SK-N-SH (cell line): ENCODE results near the gene SWAP70. TPM values are rescaled to one million over a fixed set of nuclear protein-coding genes. Genes with fewer than 3 reads are reported as not detected.
"Not testable (repeated sequence)": the region's sequence is repeated elsewhere in the genome, so short reads cannot be mapped to it uniquely, and the experiment has no call there.

ENCODE experiments used
- CTCF ChIA-PET: fragments of 300-600, 350-600 bp; formaldehyde crosslinking; extraction: SDS; loops from one replicate; lab custom pipeline; 2021; lab: Yijun Ruan, JAX
- POLR2A ChIA-PET: fragments of 350-600 bp; sonication (Branson Sonifier 250); formaldehyde crosslinking; extraction: SDS; loops from one replicate; lab custom pipeline; 2020; ENCODE audit warnings: antibody characterized with exemption, inconsistent platforms; lab: Yijun Ruan, JAX
- DNase-seq: peaks from one replicate; pipeline ENCODE4 v3.0.0; 2012
- H2AFZ ChIP-seq: fragments of 200-600 bp; sonication (generic); 2 replicates; pipeline ENCODE4 v1.8.1; 2016; ENCODE audit warnings: antibody characterized with exemption, mild to moderate bottlenecking, low read depth
- H3F3A ChIP-seq: fragments of 200-600 bp; sonication (generic); replicated peaks from 2 replicates; pipeline ENCODE3; 2016; ENCODE audit warnings: antibody characterized with exemption, mild to moderate bottlenecking; ENCODE audit not compliant: insufficient read depth
- H3K27ac ChIP-seq, 2 experiments: fragments of 200-500 bp in 1 of 2; fragments of 200-600 bp in 1 of 2; sonication (Bioruptor generic) in 1 of 2; sonication (generic), shearing (Covaris generic) in 1 of 2; 2 replicates each; pipeline versions ENCODE4 v1.5.1 to v1.6.1; 2014 to 2016; ENCODE audit warnings: low read depth in 2 of 2, inconsistent platforms in 1 of 2, low read length in 1 of 2, mild to moderate bottlenecking in 1 of 2, mixed read lengths in 1 of 2
- H3K27me3 ChIP-seq: fragments of 200-600 bp; sonication (generic), shearing (Covaris generic); 2 replicates; pipeline ENCODE4 v1.6.1; 2016; ENCODE audit warnings: mixed run types; ENCODE audit not compliant: insufficient read depth
- H3K36me3 ChIP-seq, 2 experiments: fragments of 200-500 bp in 1 of 2; fragments of 200-600 bp in 1 of 2; sonication (Bioruptor generic) in 1 of 2; sonication (generic) in 1 of 2; replicated peaks in 1 of 2; 2 replicates each; pipeline versions ENCODE3 to v1.5.1; 2014 to 2016; ENCODE audit warnings: low read length in 1 of 2, mild to moderate bottlenecking in 1 of 2; ENCODE audit not compliant: insufficient read depth in 2 of 2, control insufficient read depth in 1 of 2
- H3K4me1 ChIP-seq, 2 experiments: fragments of 200-500 bp in 1 of 2; fragments of 200-600 bp in 1 of 2; sonication (Bioruptor generic) in 1 of 2; sonication (generic), shearing (Covaris generic) in 1 of 2; 2 replicates each; pipeline versions ENCODE4 v1.5.1 to v1.6.1; 2014 to 2016; ENCODE audit warnings: low read depth in 1 of 2, low read length in 1 of 2, mixed run types in 1 of 2; ENCODE audit not compliant: insufficient read depth in 2 of 2, control insufficient read depth in 1 of 2
- H3K4me2 ChIP-seq: fragments of 200-600 bp; sonication (generic), shearing (Covaris generic); 2 replicates; pipeline ENCODE4 v1.6.1; 2017; ENCODE audit warnings: mixed run types
- H3K4me3 ChIP-seq, 2 experiments: fragments of 200-500 bp in 1 of 2; fragments of 200-600 bp in 1 of 2; sonication (Bioruptor generic) in 1 of 2; sonication (generic), shearing (Covaris generic) in 1 of 2; 2 replicates each; pipeline versions ENCODE4 v1.5.1 to v1.8.1; 2014 to 2016; ENCODE audit warnings: low read depth in 2 of 2, inconsistent platforms in 1 of 2, low read length in 1 of 2, mild to moderate bottlenecking in 1 of 2, mixed read lengths in 1 of 2, moderate library complexity in 1 of 2
- H3K79me2 ChIP-seq: fragments of 200-600 bp; sonication (generic); 2 replicates; pipeline ENCODE4 v1.8.1; 2017; ENCODE audit warnings: mild to moderate bottlenecking; ENCODE audit not compliant: insufficient read depth
- H3K9ac ChIP-seq: fragments of 200-600 bp; sonication (generic); 2 replicates; pipeline ENCODE4 v1.6.1; 2017; ENCODE audit warnings: mixed run types
- H3K9me2 ChIP-seq: fragments of 200-600 bp; sonication (generic); 2 replicates; pipeline ENCODE4 v1.6.1; 2017; ENCODE audit warnings: mixed run types
- H3K9me3 ChIP-seq: fragments of 200-600 bp; sonication (generic); 2 replicates; pipeline ENCODE4 v1.6.1; 2017; ENCODE audit warnings: mixed run types, mild to moderate bottlenecking, moderate library complexity
- H4K20me1 ChIP-seq: fragments of 200-600 bp; sonication (generic); 2 replicates; pipeline ENCODE4 v1.6.1; 2017; ENCODE audit warnings: mild to moderate bottlenecking, mixed run types; ENCODE audit not compliant: insufficient read depth
- ELF1 ChIP-seq: IDR thresholded peaks from 2 replicates; pipeline ENCODE4 v1.4.0; 2012
- EZH2phosphoT487 ChIP-seq: fragments of 200-600 bp; sonication (generic); IDR thresholded peaks from 2 replicates; pipeline ENCODE4 v1.6.1; 2017; ENCODE audit warnings: low read depth, mixed run types, mild to moderate bottlenecking, antibody characterized with exemption, moderate library complexity, borderline replicate concordance
- JUND ChIP-seq: IDR thresholded peaks from 2 replicates; pipeline ENCODE4 v1.4.0; 2012
- MEF2A ChIP-seq: IDR thresholded peaks from 2 replicates; pipeline ENCODE4 v1.4.0; 2012; ENCODE audit warnings: low read depth, borderline replicate concordance
- RXRA ChIP-seq: IDR thresholded peaks from 2 replicates; pipeline ENCODE4 v1.4.0; 2012; ENCODE audit warnings: low read depth, mild to moderate bottlenecking, borderline replicate concordance
- TEAD4 ChIP-seq: IDR thresholded peaks from 2 replicates; pipeline ENCODE4 v1.4.0; 2012; ENCODE audit warnings: mild to moderate bottlenecking, borderline replicate concordance; ENCODE audit not compliant: insufficient read depth
- YY1 ChIP-seq: IDR thresholded peaks from 2 replicates; pipeline ENCODE4 v1.4.0; 2012; ENCODE audit warnings: low read depth, mild to moderate bottlenecking
- ZBTB33 ChIP-seq: IDR thresholded peaks from 2 replicates; pipeline ENCODE4 v1.4.0; 2012; ENCODE audit warnings: low read depth, borderline replicate concordance
- WGBS: methylation state at CpG from one replicate; pipeline ENCODE4 v1.1.6; 2017; ENCODE audit warnings: low lambda C conversion rate; 5-methylcytosine and 5-hydroxymethylcytosine counted together
- polyA plus RNA-seq, 3 experiments: library from polyadenylated mRNA; depleted of rRNA; stranded (reverse); fragments of >200 nt; gene quantifications; 2 replicates each; pipeline ENCODE4 v1.2.3, GENCODE V29; 2012
- TF ChIP-seq, protein P1 (sequence below): fragments of 150-350 bp; IDR thresholded peaks from 2 replicates; pipeline ENCODE4 v1.6.1; 2016; ENCODE audit warnings: mild to moderate bottlenecking, low read depth, low read length
- TF ChIP-seq, protein P2 (sequence below): fragments of 200-600 bp; sonication (generic); IDR thresholded peaks from 2 replicates; pipeline ENCODE4 v1.6.1; 2017; ENCODE audit warnings: antibody characterized with exemption, mild to moderate bottlenecking, moderate library complexity

Gene SWAP70
- polyA plus RNA-seq, 1 of the 3 experiments (the other 2 are of a cell fraction): 10.6 TPM

DNA sequence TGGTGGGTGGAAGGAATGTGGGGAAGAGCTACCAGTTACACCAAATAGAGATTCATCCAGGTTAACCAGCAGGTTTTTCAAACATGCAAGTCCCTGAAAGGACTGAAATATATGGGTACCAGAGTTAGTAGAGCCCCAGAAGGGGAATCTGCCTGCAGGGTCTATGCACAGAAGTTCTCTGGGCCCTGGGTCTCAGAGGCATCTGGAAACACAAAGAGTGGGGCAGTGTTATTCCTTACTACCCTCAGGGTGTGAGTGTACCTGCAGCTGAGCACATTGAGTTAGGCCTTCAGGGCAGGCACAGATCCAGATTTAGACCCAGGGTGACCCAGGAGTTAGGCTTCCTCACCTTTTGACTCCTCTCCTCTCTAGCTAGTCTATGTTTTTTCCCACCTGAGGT lies 43.9 kb upstream of the SWAP70 start:
- Histone ChIP-seq H3K36me3 (no peaks in the 10 kb centered on the region), H3K9me3 (no peaks in the 10 kb centered on the region), H3K4me2 (no peak overlapping the region), H3K27ac (no peak overlapping the region), H3F3A (peaks cover 13% of the 10 kb centered on the region), H3K27me3 (no peaks in the 10 kb centered on the region), H3K79me2 (no peaks in the 10 kb centered on the region), H3K9me2 (no peaks in the 10 kb centered on the region), H3K4me3 (no peak overlapping the region), H2AFZ (no peak overlapping the region), H3K9ac (no peak overlapping the region), H4K20me1 (no peaks in the 10 kb centered on the region), H3K4me1 (0 out of 4 replicates have a peak, but pooled peaks cover 0 to 3% of the 10 kb centered on the region in 2 experiments)
- TF ChIP-seq, protein P1, sequence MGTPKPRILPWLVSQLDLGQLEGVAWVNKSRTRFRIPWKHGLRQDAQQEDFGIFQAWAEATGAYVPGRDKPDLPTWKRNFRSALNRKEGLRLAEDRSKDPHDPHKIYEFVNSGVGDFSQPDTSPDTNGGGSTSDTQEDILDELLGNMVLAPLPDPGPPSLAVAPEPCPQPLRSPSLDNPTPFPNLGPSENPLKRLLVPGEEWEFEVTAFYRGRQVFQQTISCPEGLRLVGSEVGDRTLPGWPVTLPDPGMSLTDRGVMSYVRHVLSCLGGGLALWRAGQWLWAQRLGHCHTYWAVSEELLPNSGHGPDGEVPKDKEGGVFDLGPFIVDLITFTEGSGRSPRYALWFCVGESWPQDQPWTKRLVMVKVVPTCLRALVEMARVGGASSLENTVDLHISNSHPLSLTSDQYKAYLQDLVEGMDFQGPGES: no peak
- DNase-seq: no peak
- ChIA-PET CTCF (interaction anchor here (1.2 kb wide), 1 partner anchor 43 kb away, joined by 3 read pairs; no protein-coding TSS in a partner anchor), POLR2A (interaction anchor here (0.6 to 0.7 kb wide), 2 partner anchors 19 to 48 kb away, joined by 3 read pairs; no protein-coding TSS in a partner anchor)

DNA sequence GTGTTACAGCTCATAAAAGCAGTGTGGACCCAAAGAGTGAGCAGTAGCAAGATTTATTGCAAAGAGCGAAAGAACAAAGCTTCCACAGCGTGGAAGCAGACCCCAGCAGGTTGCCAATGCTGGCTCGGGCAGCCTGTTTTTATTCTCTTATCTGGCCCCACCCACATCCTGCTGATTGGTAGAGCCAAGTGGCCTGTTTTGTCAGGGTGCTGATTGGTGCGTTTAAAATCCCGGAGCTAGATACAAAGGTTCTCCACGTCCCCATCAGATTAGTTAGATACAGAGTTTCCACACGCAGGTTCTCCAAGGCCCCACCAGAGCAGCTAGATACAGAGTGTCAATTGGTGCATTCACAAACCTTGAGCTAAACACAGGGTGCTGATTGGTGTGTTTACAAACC lies 41.5 kb upstream of the SWAP70 start:
- H3F3A ChIP-seq, H3K9ac ChIP-seq, H3K27me3 ChIP-seq, H3K4me2 ChIP-seq, H3K9me3 ChIP-seq, H3K36me3 ChIP-seq, DNase-seq, H3K27ac ChIP-seq, H3K79me2 ChIP-seq, H4K20me1 ChIP-seq, POLR2A ChIA-PET, H2AFZ ChIP-seq, H3K9me2 ChIP-seq, H3K4me1 ChIP-seq, H3K4me3 ChIP-seq: not testable (repeated sequence)
- WGBS: 86% methylated on average over 7 of the region's 7 CpGs
- CTCF ChIA-PET: interaction anchor here (0.6 to 1.5 kb wide), 2 partner anchors 9 to 24 kb away, joined by 3 to 4 read pairs; no protein-coding TSS in a partner anchor

GRCh38 chr11:9623053-9623452 lies 40.8 kb upstream of the SWAP70 start:
- CTCF ChIA-PET: interaction anchor here (0.6 to 1.5 kb wide), 3 partner anchors 9 to 522 kb away, joined by 3 to 4 read pairs (median 3); no protein-coding TSS in a partner anchor
- H3K27me3 ChIP-seq: not testable (repeated sequence)

GRCh38 chr11:9624448-9624847 lies 39.4 kb upstream of the SWAP70 start:
- H3K79me2 ChIP-seq: no peaks in the 10 kb centered on the region
- H3K9me2 ChIP-seq: no peaks in the 10 kb centered on the region
- H3K9ac ChIP-seq: no peak overlapping the region
- no peak overlapping the region for H3K4me3 ChIP-seq
- H3K4me2 ChIP-seq: no peak overlapping the region
- H3K27ac ChIP-seq: no peak overlapping the region
- no peak overlapping the region for H2AFZ ChIP-seq
- no peaks in the 10 kb centered on the region for H3K4me1 ChIP-seq
- no peaks in the 10 kb centered on the region for H3K36me3 ChIP-seq
- H3F3A ChIP-seq: peaks cover 4% of the 10 kb centered on the region
- H3K9me3 ChIP-seq: no peaks in the 10 kb centered on the region
- no peak for DNase-seq
- H4K20me1 ChIP-seq: no peaks in the 10 kb centered on the region
- ChIA-PET CTCF (interaction anchor here (0.7 to 1.2 kb wide), 2 partner anchors 11 kb away, joined by 3 to 5 read pairs; no protein-coding TSS in a partner anchor), POLR2A (no interaction called here)
- H3K27me3 ChIP-seq: no peaks in the 10 kb centered on the region
- no peak for TF ChIP-seq TEAD4
- no peak for TF ChIP-seq RXRA
- TF ChIP-seq YY1: no peak
- TF ChIP-seq ELF1: no peak
- TF ChIP-seq, protein P2, sequence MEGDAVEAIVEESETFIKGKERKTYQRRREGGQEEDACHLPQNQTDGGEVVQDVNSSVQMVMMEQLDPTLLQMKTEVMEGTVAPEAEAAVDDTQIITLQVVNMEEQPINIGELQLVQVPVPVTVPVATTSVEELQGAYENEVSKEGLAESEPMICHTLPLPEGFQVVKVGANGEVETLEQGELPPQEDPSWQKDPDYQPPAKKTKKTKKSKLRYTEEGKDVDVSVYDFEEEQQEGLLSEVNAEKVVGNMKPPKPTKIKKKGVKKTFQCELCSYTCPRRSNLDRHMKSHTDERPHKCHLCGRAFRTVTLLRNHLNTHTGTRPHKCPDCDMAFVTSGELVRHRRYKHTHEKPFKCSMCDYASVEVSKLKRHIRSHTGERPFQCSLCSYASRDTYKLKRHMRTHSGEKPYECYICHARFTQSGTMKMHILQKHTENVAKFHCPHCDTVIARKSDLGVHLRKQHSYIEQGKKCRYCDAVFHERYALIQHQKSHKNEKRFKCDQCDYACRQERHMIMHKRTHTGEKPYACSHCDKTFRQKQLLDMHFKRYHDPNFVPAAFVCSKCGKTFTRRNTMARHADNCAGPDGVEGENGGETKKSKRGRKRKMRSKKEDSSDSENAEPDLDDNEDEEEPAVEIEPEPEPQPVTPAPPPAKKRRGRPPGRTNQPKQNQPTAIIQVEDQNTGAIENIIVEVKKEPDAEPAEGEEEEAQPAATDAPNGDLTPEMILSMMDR: no peak
- TF ChIP-seq EZH2phosphoT487: no peak
- TF ChIP-seq MEF2A: no peak
- TF ChIP-seq JUND: no peak
- no peak for TF ChIP-seq ZBTB33

More at GRCh38 chr11:9623053-9623452, 40.8 kb upstream of the SWAP70 start:
- DNase-seq, H4K20me1 ChIP-seq, H3F3A ChIP-seq, H3K4me1 ChIP-seq, H3K9ac ChIP-seq, H3K79me2 ChIP-seq, H3K36me3 ChIP-seq, H3K9me2 ChIP-seq, H3K27ac ChIP-seq, POLR2A ChIA-PET, H3K9me3 ChIP-seq, H3K4me2 ChIP-seq, H2AFZ ChIP-seq, H3K4me3 ChIP-seq: not testable (repeated sequence)
- 89% methylated on average over 15 of the region's 23 CpGs for WGBS
